Measurements from ENCODE around the gene TCOF1.

Gene TCOF1

GRCh38 chr5:150401376-150402228, 44.1 kb downstream of the TCOF1 start:
- peak; percentile 33 for FAIRE-seq
- no peak for DNase-seq (ENCODE audit: insufficient read length, low spot score)

- peak; percentile 26 for FAIRE-seq
These were observed 44.8 kb downstream of the TCOF1 start for GRCh38 chr5:150402229-150402773.

GRCh38 chr5:150402901-150403342, 45.4 kb downstream of the TCOF1 start:
- no peak for FAIRE-seq

More at GRCh38 chr5:150402229-150402773, 44.8 kb downstream of the TCOF1 start:
- DNase-seq (ENCODE audit: insufficient read length, low spot score): no peak

GRCh38 chr5:150404121-150404520, 46.6 kb downstream of the TCOF1 start:
- no peak for DNase-seq (ENCODE audit: insufficient read length, low spot score)
- FAIRE-seq: no peak

More at GRCh38 chr5:150402901-150403342, 45.4 kb downstream of the TCOF1 start:
- DNase-seq (ENCODE audit: insufficient read length, low spot score): no peak

GRCh38 chr5:150404535-150404934, 47.0 kb downstream of the TCOF1 start:
- DNase-seq (ENCODE audit: insufficient read length, low spot score) (no peak), FAIRE-seq (no peak)

- FAIRE-seq: no peak
- no peak for DNase-seq (ENCODE audit: insufficient read length, low spot score)
These were observed 47.7 kb downstream of the TCOF1 start for GRCh38 chr5:150404941-150405816.

- FAIRE-seq: no peak
- DNase-seq (ENCODE audit: insufficient read length, low spot score): no peak
These were observed 48.7 kb downstream of the TCOF1 start for GRCh38 chr5:150406103-150406722.

- FAIRE-seq (no peak), DNase-seq (ENCODE audit: insufficient read length, low spot score) (no peak)
These were observed 49.2 kb downstream of the TCOF1 start for GRCh38 chr5:150406723-150407095.

- DNase-seq (ENCODE audit: insufficient read length, low spot score): no peak
- no peak for FAIRE-seq
These were observed 49.7 kb downstream of the TCOF1 start for GRCh38 chr5:150407096-150407720.

GRCh38 chr5:150408231-150408943, 50.9 kb downstream of the TCOF1 start:
- DNase-seq (ENCODE audit: insufficient read length, low spot score) (no peak), FAIRE-seq (no peak)

GRCh38 chr5:150409638-150410523, 52.4 kb downstream of the TCOF1 start:
- DNase-seq (ENCODE audit: insufficient read length, low spot score): no peak
- peak; percentile 98 for FAIRE-seq

GRCh38 chr5:150410524-150411244, 53.2 kb downstream of the TCOF1 start:
- FAIRE-seq (peak; percentile 79), DNase-seq (ENCODE audit: insufficient read length, low spot score) (no peak)

- DNase-seq (ENCODE audit: insufficient read length, low spot score) (no peak), FAIRE-seq (peak; percentile 91)
These were observed 53.9 kb downstream of the TCOF1 start for GRCh38 chr5:150411245-150411979.

GRCh38 chr5:150412319-150413175, 55.0 kb downstream of the TCOF1 start, which contains the start of gene CD74:
Gene CD74, minus strand, starts transcription at chr5:150412910. Its CDS starts 161 bp downstream, at chr5:150412749.
- DNase-seq (ENCODE audit: insufficient read length, low spot score): peak; percentile 55
- FAIRE-seq: peak; percentile 99

- DNase-seq (ENCODE audit: insufficient read length, low spot score) (no peak), FAIRE-seq (no peak)
These were observed 55.8 kb downstream of the TCOF1 start for GRCh38 chr5:150413176-150413901.

All from GM19239 (cell line).